HepG2 (cell line): ENCODE measurements around the gene MAN2C1. TPM values are rescaled to one million over a fixed set of nuclear protein-coding genes. Genes with fewer than 3 reads are reported as not detected.

Experiments used
- MED13 ChIP-seq: sonication (generic); formaldehyde crosslinking; IDR thresholded peaks from 2 replicates; pipeline ENCODE4 v1.5.0; 2020; ENCODE audit warnings: missing genetic modification reagents
- NFE2 ChIP-seq: sonication (generic); formaldehyde crosslinking; IDR thresholded peaks from 2 replicates; pipeline ENCODE4 v1.4.0; 2020; ENCODE audit warnings: missing genetic modification reagents
- NR2C2 ChIP-seq: sonication (generic); formaldehyde crosslinking; IDR thresholded peaks from 2 replicates; pipeline ENCODE4 v1.4.0; 2020; ENCODE audit warnings: missing genetic modification reagents, mild to moderate bottlenecking, moderate library complexity, borderline replicate concordance
- POGK ChIP-seq: sonication (generic); formaldehyde crosslinking; conservative IDR thresholded peaks from 2 replicates; pipeline ENCODE4 v1.8.0; 2022; ENCODE audit warnings: mild to moderate bottlenecking, moderate library complexity, missing genetic modification reagents
- RAD51 ChIP-seq: fragments of 450-650 bp; IDR thresholded peaks from 2 replicates; pipeline ENCODE4 v1.6.1; 2016; ENCODE audit warnings: borderline replicate concordance
- SNRNP70 ChIP-seq: fragments of 200-400 bp; formaldehyde crosslinking; IDR thresholded peaks from 2 replicates; pipeline ENCODE4 v1.6.1; 2017; ENCODE audit warnings: mild to moderate bottlenecking, low read depth, low read length, moderate library complexity
- ZBTB44 ChIP-seq: sonication (generic); formaldehyde crosslinking; IDR thresholded peaks from 2 replicates; pipeline ENCODE4 v1.4.0; 2020; ENCODE audit warnings: missing genetic modification reagents
- ZNF609 ChIP-seq: sonication (generic); formaldehyde crosslinking; IDR thresholded peaks from 2 replicates; pipeline ENCODE4 v1.4.0; 2020; ENCODE audit warnings: mild to moderate bottlenecking, missing genetic modification reagents, borderline replicate concordance
- ZNF619 ChIP-seq: sonication (generic); formaldehyde crosslinking; IDR thresholded peaks from 2 replicates; pipeline ENCODE4 v1.4.0; 2020; ENCODE audit warnings: mild to moderate bottlenecking, missing genetic modification reagents
- ZNF816 ChIP-seq: sonication (generic); formaldehyde crosslinking; IDR thresholded peaks from 2 replicates; pipeline ENCODE4 v1.8.0; 2022; ENCODE audit warnings: missing genetic modification reagents, mild to moderate bottlenecking, borderline replicate concordance
- polyA plus RNA-seq, 8 experiments: library from polyadenylated mRNA; depleted of rRNA in 3 of 8; stranded (reverse) in 7 of 8; unstranded in 1 of 8; fragments of >200 nt; fragmentation: Illumina TruSeq in 4 of 8; extraction: Trizol in 4 of 8; gene quantifications; 2 replicates each; pipeline versions ENCODE4 v1.2.1 to v1.2.3, GENCODE V29; 2011 to 2016; ENCODE audit warnings: low read depth in 4 of 8, missing spikeins in 1 of 8, mixed read lengths in 1 of 8; ENCODE audit not compliant: insufficient read depth in 1 of 8
- total RNA-seq, 5 experiments: library from RNA; depleted of rRNA; stranded (reverse); fragments of >200 nt; fragmentation: Illumina TruSeq; extraction: Trizol; gene quantifications; 2 replicates each; pipeline ENCODE4 v1.2.3, GENCODE V29; 2016; ENCODE audit warnings: low read depth in 1 of 5

The MAN2C1 gene
- total and polyA plus RNA-seq, 2 of the 13 experiments (the other 11 are each of a cell fraction or from before 2014, with no cell fraction given): 62.6 to 71.0 TPM

- no peak for TF ChIP-seq ZNF816 (CRISPR knock-in tag)
- no peak for TF ChIP-seq SNRNP70
- no peak for TF ChIP-seq NR2C2 (CRISPR knock-in tag)
- TF ChIP-seq POGK (CRISPR knock-in tag): no peak
- no peak for TF ChIP-seq MED13 (CRISPR knock-in tag)
- TF ChIP-seq NFE2: no peak
- TF ChIP-seq ZBTB44: no peak
- no peak for TF ChIP-seq ZNF619
- no peak for TF ChIP-seq RAD51
- TF ChIP-seq ZNF609 (CRISPR knock-in tag): no peak
Measured at GRCh38 chr15:75352186-75353080, 16.0 kb downstream of the MAN2C1 start (continued).
